ENCODE results near the gene SLC25A15.
"Not testable (repeated sequence)": the region's sequence is repeated elsewhere in the genome, so short reads cannot be mapped to it uniquely, and the experiment has no call there.

The SLC25A15 gene

GRCh38 chr13:40781717-40782116, 7.7 kb upstream of the SLC25A15 start:
- DNase-seq (ENCODE audit: low read depth, low spot score): no peak

DNA sequence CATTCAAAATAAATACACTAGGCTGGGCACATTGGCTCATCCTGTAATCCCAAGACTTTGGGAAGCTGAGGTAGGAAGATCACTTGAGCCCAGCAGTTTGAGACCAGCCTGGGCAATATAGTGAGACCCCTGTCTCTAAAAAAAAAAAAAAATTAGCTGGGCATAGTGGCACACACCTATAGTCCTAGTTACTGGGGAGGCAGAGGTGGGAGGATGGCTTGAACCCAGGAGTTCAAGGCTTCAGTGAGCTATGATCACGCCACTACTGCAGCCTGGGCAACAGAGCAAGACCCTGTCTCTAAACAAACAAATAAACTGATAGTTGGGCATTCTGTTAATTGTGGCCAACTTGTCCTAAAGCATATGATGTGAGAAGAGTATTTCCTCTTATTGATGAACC, 6.4 kb upstream of the SLC25A15 start:
- DNase-seq (ENCODE audit: low read depth, low spot score): not testable (repeated sequence)

DNA sequence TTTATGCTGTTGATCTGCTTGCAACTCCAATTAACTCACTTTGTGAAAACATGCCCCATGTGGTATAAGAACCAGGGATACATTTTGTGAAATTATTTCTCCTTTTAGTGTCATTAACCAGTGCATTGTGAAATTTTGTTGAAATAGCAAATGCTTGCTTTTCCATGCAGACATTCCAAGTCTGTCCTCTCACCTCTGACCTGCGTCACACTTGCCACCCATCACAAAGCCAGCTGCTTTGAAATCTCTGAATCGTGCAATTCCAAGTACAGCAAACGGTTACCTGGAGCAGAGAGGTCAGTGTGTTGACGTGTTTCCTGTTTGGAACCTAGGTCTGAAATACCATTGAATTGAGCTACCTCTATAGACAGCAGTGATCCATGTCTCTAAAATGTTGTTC, 4.9 kb upstream of the SLC25A15 start:
- no peak for DNase-seq (ENCODE audit: low read depth, low spot score)

DNA sequence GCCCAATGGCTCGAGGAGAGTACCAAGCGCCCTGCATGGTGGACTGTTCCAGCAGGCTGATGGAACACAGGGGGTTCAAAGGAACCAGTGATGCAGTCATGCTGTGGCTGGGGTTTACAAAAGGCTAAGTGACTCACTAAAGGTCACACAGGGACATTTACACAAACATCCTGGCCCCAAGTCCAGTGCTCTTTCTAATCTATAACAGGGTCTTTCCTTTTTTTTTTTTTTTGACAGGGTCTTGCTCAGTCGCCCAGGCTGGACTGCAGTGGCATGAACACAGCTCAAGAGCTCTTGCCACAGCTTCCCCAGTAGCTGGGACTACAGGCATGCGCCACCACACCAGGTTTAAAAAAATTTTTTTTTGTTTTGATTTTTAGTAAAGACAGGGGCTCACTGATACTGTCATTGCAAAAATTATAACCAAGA, 2.8 kb upstream of the SLC25A15 start:
- no peak for DNase-seq (ENCODE audit: low read depth, low spot score)

DNA sequence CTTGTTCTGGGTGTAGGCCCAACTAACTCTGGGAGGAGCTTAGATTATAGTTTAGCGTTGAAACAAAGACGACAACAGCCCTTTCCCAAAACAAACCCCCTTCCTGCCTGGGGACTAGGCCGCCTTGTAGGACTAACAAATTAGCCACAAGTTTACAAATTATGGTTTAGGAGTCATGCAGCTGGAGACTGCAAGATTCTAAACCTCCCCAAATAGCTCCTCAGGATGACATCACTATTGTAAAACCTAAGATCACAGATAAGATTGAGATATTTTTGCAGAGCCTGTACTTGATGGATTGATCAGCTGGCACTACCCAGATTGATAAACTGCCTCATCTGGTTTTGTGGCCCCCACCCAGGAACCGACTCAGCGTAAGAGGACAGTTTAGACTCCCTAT, 2.3 kb upstream of the SLC25A15 start:
- no peak for DNase-seq (ENCODE audit: low read depth, low spot score)

- not testable (repeated sequence) for DNase-seq (ENCODE audit: low read depth, low spot score)
Measured at GRCh38 chr13:40788540-40789274, 704 bp upstream of the SLC25A15 start.

GRCh38 chr13:40790154-40790616, 774 bp downstream of the SLC25A15 start:
- no peak for DNase-seq (ENCODE audit: low read depth, low spot score)

- no peak for DNase-seq (ENCODE audit: low read depth, low spot score)
Measured at GRCh38 chr13:40792284-40793051, 3.1 kb downstream of the SLC25A15 start.

DNA sequence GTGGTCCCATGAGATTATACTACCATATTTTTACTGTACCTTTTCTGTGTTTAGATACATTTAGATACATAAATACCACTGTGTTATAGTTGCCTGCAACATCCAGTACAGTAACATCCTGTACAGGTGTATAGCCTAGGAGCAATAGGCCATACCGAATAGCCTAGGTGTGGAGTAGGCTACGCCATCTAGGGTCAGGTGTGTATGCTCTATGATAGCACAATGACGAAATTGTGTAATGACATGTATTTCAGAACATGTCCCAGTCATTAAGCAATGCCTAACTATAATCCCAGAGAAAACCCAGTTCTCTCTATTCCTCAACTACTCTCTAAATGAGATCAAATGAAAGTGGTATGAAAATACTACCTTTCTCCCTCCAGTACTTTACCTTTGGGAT, 3.9 kb downstream of the SLC25A15 start:
- DNase-seq (ENCODE audit: low read depth, low spot score): no peak

GRCh38 chr13:40794414-40795368, 5.3 kb downstream of the SLC25A15 start:
- DNase-seq (ENCODE audit: low read depth, low spot score): no peak

GRCh38 chr13:40796649-40797048, 7.2 kb downstream of the SLC25A15 start:
- DNase-seq (ENCODE audit: low read depth, low spot score): no peak

DNA sequence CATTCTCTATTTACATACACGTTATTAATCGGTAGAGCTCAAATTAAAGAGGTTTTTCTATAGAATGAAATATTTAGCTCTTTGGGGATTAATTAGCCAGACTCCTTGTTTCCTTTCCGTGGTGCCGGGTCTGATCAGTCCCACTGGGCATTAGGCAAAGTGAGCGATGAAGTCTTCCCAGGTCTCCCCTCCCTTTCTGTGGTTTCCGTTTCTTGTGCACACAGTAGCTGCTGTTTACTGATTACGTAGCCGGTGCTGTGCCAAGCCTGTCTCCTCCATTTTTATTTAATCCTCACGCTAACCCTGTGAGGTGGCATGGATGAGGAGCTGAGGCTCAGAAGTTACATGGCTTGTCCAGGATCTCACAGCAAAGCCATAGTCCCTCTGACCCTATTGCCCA, 9.0 kb downstream of the SLC25A15 start:
- no peak for DNase-seq (ENCODE audit: low read depth, low spot score)

GRCh38 chr13:40799508-40799907, 10.1 kb downstream of the SLC25A15 start:
- DNase-seq (ENCODE audit: low read depth, low spot score): no peak

GRCh38 chr13:40800559-40800958, 11.1 kb downstream of the SLC25A15 start:
- no peak for DNase-seq (ENCODE audit: low read depth, low spot score)

DNA sequence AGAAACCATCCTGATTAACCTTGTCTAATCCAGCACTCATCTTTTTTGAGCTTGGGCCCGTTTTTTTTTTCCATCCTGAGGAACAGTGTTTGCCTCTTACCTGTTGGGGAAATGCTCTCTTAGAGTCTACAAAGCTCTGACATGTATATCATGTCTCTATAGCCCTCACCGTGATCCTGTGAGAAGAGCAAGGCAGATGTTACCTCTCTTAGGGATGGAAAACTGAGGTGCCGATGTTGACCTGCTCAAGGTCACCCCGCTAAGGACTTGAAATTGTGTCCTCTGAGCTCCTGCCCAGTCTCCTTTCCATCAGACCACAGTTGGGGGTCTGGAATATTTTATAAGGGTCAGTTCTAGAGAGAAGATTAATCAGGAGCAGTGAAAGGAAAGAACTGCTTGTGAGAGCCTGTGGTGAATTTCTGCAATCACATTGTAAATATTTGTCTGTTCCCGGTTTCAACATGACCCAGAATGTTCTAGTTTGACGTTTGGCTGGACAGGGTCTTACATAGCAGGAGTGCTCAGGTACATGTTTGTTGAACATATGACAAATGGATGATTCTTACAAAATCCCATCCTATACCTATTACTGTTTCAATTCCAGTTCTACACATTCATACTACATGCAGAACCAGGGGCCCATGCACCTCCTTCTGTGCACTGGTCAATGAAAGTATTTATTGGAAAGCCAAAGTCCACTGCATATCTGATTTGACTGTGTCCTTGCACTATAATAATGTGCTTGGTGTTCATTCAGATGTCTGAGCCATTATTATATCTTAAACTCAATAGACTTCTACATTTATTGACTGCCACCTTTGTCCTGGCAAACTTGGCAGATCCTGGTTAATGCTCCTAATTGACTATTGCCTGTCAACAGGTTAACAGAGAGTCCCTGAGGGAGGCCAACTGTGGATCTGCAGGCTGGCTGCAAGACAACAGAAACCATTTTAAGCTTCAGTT, 12.1 kb downstream of the SLC25A15 start:
- no peak for DNase-seq (ENCODE audit: low read depth, low spot score)

DNA sequence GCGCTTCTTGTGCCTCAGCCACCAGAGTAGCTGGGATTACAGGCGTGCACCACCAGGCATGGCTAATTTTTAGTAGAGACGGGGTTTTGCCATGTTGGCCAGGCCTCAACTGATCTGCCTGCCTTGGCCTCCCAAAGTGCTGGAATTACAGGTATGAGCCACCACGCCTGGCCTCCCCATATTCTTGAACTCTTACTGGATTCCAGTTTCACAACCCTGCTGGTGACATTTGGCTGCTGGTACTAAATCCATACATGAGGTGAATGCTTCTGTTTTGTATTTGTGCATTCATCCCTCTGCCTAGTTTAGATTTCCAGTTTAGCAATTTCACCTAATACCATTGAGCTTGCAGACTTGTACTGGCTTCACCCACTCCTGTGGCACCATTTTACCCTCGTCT, 13.9 kb downstream of the SLC25A15 start:
- no peak for DNase-seq (ENCODE audit: low read depth, low spot score)

DNA sequence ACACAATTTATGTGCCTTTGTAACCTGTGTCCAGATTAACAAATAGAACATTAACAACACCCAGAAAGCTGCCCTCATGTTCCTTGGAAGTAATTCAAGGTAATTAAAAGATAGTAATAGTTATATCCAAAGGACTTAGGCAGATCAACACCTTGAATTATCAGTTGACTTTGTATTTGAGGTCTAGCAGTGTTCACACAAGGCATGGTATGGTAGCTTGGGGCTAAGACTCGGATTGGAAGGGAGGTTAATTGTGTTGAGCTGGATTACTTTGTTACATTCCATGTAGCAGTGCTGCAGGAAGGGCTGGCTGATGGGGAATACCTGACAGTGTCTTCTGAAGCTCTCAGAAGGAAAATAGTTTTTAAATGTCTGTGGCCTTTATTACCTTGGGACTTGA, 16.8 kb downstream of the SLC25A15 start:
- no peak for DNase-seq (ENCODE audit: low read depth, low spot score)

DNA sequence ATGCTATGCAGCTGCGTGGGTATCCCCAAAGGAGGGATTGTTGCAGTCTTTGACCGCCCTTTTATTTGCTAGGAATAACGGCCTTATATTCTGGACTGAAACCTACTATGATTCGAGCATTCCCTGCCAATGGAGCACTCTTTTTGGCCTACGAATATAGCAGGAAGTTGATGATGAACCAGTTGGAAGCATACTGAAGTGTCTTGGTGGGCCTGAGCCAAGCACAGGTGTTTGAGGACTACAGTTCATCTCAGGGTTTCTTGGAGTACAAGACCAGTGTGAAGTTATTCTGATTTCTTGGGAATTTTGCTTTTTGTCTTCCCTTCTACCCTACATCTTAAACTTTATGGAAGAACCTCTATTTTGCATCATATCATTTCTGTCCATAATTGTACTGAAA, 20.1 kb downstream of the SLC25A15 start:
- no peak for DNase-seq (ENCODE audit: low read depth, low spot score)

DNA sequence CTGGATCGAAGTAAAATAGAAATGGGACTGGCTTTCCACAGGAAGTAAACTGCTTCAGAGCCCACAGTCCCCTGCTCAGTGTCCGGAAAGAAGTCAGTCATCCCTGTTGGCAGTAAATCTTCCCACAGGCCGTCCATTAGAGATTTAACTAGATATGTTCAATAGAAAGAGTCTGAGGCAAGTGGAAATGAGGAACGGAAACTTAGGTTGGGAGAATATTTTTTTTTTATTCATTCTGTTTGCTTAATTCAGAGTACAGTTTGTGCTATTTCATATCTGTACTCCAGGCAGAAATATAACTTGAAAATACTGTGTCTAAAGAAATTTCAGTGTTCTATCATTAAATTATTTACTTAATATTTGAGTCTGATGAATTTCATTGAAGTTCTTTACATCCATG, 22.7 kb downstream of the SLC25A15 start:
- no peak for DNase-seq (ENCODE audit: low read depth, low spot score)

GRCh38 chr13:40812724-40813445, 23.5 kb downstream of the SLC25A15 start:
- DNase-seq (ENCODE audit: low read depth, low spot score): no peak

Data from brain pericyte (primary cell).